ENCODE results near the gene RABGGTA.

The RABGGTA gene

GRCh38 chr14:24310646-24311604 is 39.5 kb upstream of the RABGGTA start, which contains the start of gene LTB4R:
TSS of gene LTB4R (plus strand) at chr14:24311502. CDS start at chr14:24315652, 4,150 bp downstream.
- H3K79me2 ChIP-seq (ENCODE audit: insufficient read depth, low read length), result no peaks in the 10 kb centered on the region
- no peaks in the 10 kb centered on the region for H4K20me1 ChIP-seq (ENCODE audit: insufficient read depth, low read length)
- peak within 1 kb of the TSS; percentile 55 for H3K4me3 ChIP-seq (ENCODE audit: low read depth, low read length, poor library complexity, severe bottlenecking)
- no peak for TF ChIP-seq EZH2 (IDR thresholded peaks at IDR 0.05; ENCODE audit: borderline replicate concordance, low read length)
- TF ChIP-seq CTCF (IDR thresholded peaks at IDR 0.05; ENCODE audit: low read length), result peak; percentile 52
- H3K36me3 ChIP-seq (ENCODE audit: insufficient read depth, low read length), result peaks cover 29% of the 10 kb centered on the region
- peaks cover 32% of the 10 kb centered on the region for H3K4me1 ChIP-seq (ENCODE audit: insufficient read depth, low read length, severe bottlenecking)
- no peaks in the 10 kb centered on the region for H3K9me3 ChIP-seq (ENCODE audit: low read length)
- H3K4me2 ChIP-seq (ENCODE audit: low read length), result peak within 1 kb of the TSS; percentile 64
- no peaks in the 10 kb centered on the region for H3F3A ChIP-seq (ENCODE audit: insufficient read depth, low read length)
- peak within 1 kb of the TSS; percentile 45 for H3K27ac ChIP-seq (ENCODE audit: low read depth, low read length, poor library complexity, severe bottlenecking)
- no peaks in the 10 kb centered on the region for H3K9me2 ChIP-seq (ENCODE audit: low read depth, low read length)
- H3K27me3 ChIP-seq (ENCODE audit: insufficient read depth, low read length), result no peaks in the 10 kb centered on the region
- H3K9ac ChIP-seq (ENCODE audit: low read length), result peak within 1 kb of the TSS; percentile 65
- no peak within 1 kb of the TSS for H2AFZ ChIP-seq (ENCODE audit: low read length)

- Histone ChIP-seq H3K79me2 (ENCODE audit: insufficient read depth, low read length) (no peaks in the 10 kb centered on the region), H3K9ac (ENCODE audit: low read length) (peak overlapping the region; percentile 65; the same call in 1 of the 2 replicates), H3K9me2 (ENCODE audit: low read depth, low read length) (no peaks in the 10 kb centered on the region), H3K4me1 (ENCODE audit: insufficient read depth, low read length, severe bottlenecking) (peaks cover 32% of the 10 kb centered on the region), H3F3A (ENCODE audit: insufficient read depth, low read length) (no peaks in the 10 kb centered on the region), H3K9me3 (ENCODE audit: low read length) (no peaks in the 10 kb centered on the region), H3K4me2 (ENCODE audit: low read length) (peak overlapping the region; percentile 64), H3K27ac (ENCODE audit: low read depth, low read length, poor library complexity, severe bottlenecking) (peak overlapping the region; percentile 45), H3K36me3 (ENCODE audit: insufficient read depth, low read length) (peaks cover 36% of the 10 kb centered on the region), H3K27me3 (ENCODE audit: insufficient read depth, low read length) (no peaks in the 10 kb centered on the region), H3K4me3 (ENCODE audit: low read depth, low read length, poor library complexity, severe bottlenecking) (peak overlapping the region; percentile 55), H2AFZ (ENCODE audit: low read length) (no peak overlapping the region), H4K20me1 (ENCODE audit: insufficient read depth, low read length) (no peaks in the 10 kb centered on the region)
- TF ChIP-seq CTCF (IDR thresholded peaks at IDR 0.05; ENCODE audit: low read length) (no peak), EZH2 (IDR thresholded peaks at IDR 0.05; ENCODE audit: borderline replicate concordance, low read length) (no peak)
Measured at GRCh38 chr14:24310265-24310645, 38.9 kb upstream of the RABGGTA start.

- Histone ChIP-seq H3K27ac (ENCODE audit: low read depth, low read length, poor library complexity, severe bottlenecking) (peak within 1 kb of the TSS; percentile 45), H3K9ac (ENCODE audit: low read length) (peak within 1 kb of the TSS; percentile 65; the same call in 1 of the 2 replicates), H3F3A (ENCODE audit: insufficient read depth, low read length) (no peaks in the 10 kb centered on the region), H2AFZ (ENCODE audit: low read length) (no peak within 1 kb of the TSS), H3K4me2 (ENCODE audit: low read length) (peak within 1 kb of the TSS; percentile 64), H3K36me3 (ENCODE audit: insufficient read depth, low read length) (peaks cover 41% of the 10 kb centered on the region), H4K20me1 (ENCODE audit: insufficient read depth, low read length) (no peaks in the 10 kb centered on the region), H3K9me2 (ENCODE audit: low read depth, low read length) (no peaks in the 10 kb centered on the region), H3K79me2 (ENCODE audit: insufficient read depth, low read length) (no peaks in the 10 kb centered on the region), H3K27me3 (ENCODE audit: insufficient read depth, low read length) (no peaks in the 10 kb centered on the region), H3K4me1 (ENCODE audit: insufficient read depth, low read length, severe bottlenecking) (peaks cover 32% of the 10 kb centered on the region), H3K4me3 (ENCODE audit: low read depth, low read length, poor library complexity, severe bottlenecking) (peak within 1 kb of the TSS; percentile 55), H3K9me3 (ENCODE audit: low read length) (no peaks in the 10 kb centered on the region)
- TF ChIP-seq EZH2 (IDR thresholded peaks at IDR 0.05; ENCODE audit: borderline replicate concordance, low read length) (no peak), CTCF (IDR thresholded peaks at IDR 0.05; ENCODE audit: low read length) (no peak)
Measured at GRCh38 chr14:24309538-24310264, 38.3 kb upstream of the RABGGTA start, which contains the start of gene LTB4R2. TSS of gene LTB4R2 (plus strand) at chr14:24310140. CDS start at chr14:24310665, 525 bp downstream.

All from OCI-LY1 (cell line).